K562 (cell line): ENCODE data around the gene HERC3. TPM values are rescaled to one million over a fixed set of nuclear protein-coding genes. Genes with fewer than 3 reads are reported as not detected.

Experiments
- ATAC-seq: fragments of 200-7000 bp; cut with Tn5 transposase; 3 replicates; pipeline ENCODE4 v1.9.1; 2020; ENCODE audit warnings: moderate library complexity
- BruUV-seq: library from RNA; stranded (reverse); fragments of 400-500 nt; replicated peaks from 2 replicates; lab custom pipeline; 2021; lab: Mats Ljungman, UMichigan
- CTCF ChIA-PET: fragments of 300-600 bp; formaldehyde crosslinking; extraction: SDS; loops from one replicate; lab custom pipeline; 2021; ENCODE audit warnings: low intra/inter-chr PET ratio; lab: Yijun Ruan, JAX
- POLR2A ChIA-PET: fragments of 300-600, 350-650 bp; sonication (Branson Sonifier 250); formaldehyde crosslinking; extraction: SDS; loops from one replicate; lab custom pipeline; 2021; ENCODE audit warnings: antibody characterized with exemption, inconsistent platforms; lab: Yijun Ruan, JAX
- DNase-seq, 4 experiments: peaks; one replicate each; pipeline versions ENCODE4 v3.0.0 to v3.0.0-alpha.2; 2011 to 2018; ENCODE audit warnings: low spot score in 3 of 4, mixed read lengths in 3 of 4; ENCODE audit errors: extremely low read depth in 1 of 4
- FAIRE-seq: peaks from 2 replicates; lab custom pipeline; 2011; peaks lifted over from hg19 to GRCh38; lab: Jason Lieb, UNC
- H2AFZ ChIP-seq: 2 replicates; pipeline ENCODE4 v1.6.0; 2011; ENCODE audit warnings: low read depth, low read length, control low read depth, inconsistent platforms
- H3K27ac ChIP-seq: fragments of 200-600 bp; 3 replicates; pipeline ENCODE4 v1.8.0; 2011; ENCODE audit warnings: low read depth, mild to moderate bottlenecking, control low read depth, inconsistent platforms, low read length, moderate library complexity, mixed read lengths; ENCODE audit errors: extremely low read depth
- H3K27me3 ChIP-seq, 2 experiments: fragments of 300-600 bp in 1 of 2; 2 replicates in 1 of 2; 3 replicates in 1 of 2; pipeline versions ENCODE4 v1.6.0 to v1.8.0; 2011; ENCODE audit warnings: inconsistent platforms in 2 of 2, low read length in 2 of 2, mild to moderate bottlenecking in 1 of 2, mixed read lengths in 1 of 2, moderate library complexity in 1 of 2; ENCODE audit not compliant: control insufficient read depth in 2 of 2, insufficient read depth in 2 of 2
- H3K36me3 ChIP-seq: fragments of 300-600 bp; 3 replicates; pipeline ENCODE4 v1.8.0; 2011; ENCODE audit warnings: mild to moderate bottlenecking, low read length, inconsistent platforms; ENCODE audit not compliant: control insufficient read depth, insufficient read depth
- H3K4me1 ChIP-seq, 2 experiments: fragments of 200-600 bp in 1 of 2; replicated peaks in 1 of 2; 2 replicates in 1 of 2; 3 replicates in 1 of 2; pipeline versions ENCODE4 v1.5.1 to v1.8.0; 2011; ENCODE audit warnings: inconsistent platforms in 2 of 2, low read length in 2 of 2, mild to moderate bottlenecking in 1 of 2, mixed read lengths in 1 of 2, moderate library complexity in 1 of 2; ENCODE audit not compliant: control insufficient read depth in 2 of 2, insufficient read depth in 2 of 2
- H3K4me2 ChIP-seq: 2 replicates; pipeline ENCODE4 v1.6.1; 2011; ENCODE audit warnings: low read length, control low read depth, inconsistent platforms, mixed read lengths; ENCODE audit not compliant: insufficient read depth
- H3K4me3 ChIP-seq: fragments of 200-600 bp; sonication (generic), shearing (Covaris generic); 2 replicates; pipeline ENCODE4 v1.5.1; 2016; ENCODE audit warnings: control low read depth, inconsistent platforms
- H3K79me2 ChIP-seq: fragments of 200-600 bp; 3 replicates; pipeline ENCODE4 v1.8.0; 2011; ENCODE audit warnings: low read length, inconsistent platforms; ENCODE audit not compliant: control insufficient read depth, insufficient read depth
- H3K9ac ChIP-seq, 2 experiments: 2 replicates each; pipeline versions ENCODE4 v1.6.0 to v1.6.1; 2011; ENCODE audit warnings: low read depth in 2 of 2, low read length in 2 of 2, control low read depth in 1 of 2, inconsistent platforms in 1 of 2, mild to moderate bottlenecking in 1 of 2, mixed read lengths in 1 of 2; ENCODE audit not compliant: insufficient read depth in 1 of 2
- H3K9me1 ChIP-seq: one replicate; pipeline ENCODE4 v1.6.0; 2011; ENCODE audit warnings: inconsistent platforms, mild to moderate bottlenecking, low read length, moderate library complexity; ENCODE audit not compliant: control insufficient read depth, insufficient read depth
- H3K9me3 ChIP-seq: replicated peaks from 2 replicates; pipeline ENCODE4 v1.5.1; 2011; ENCODE audit warnings: low read depth, low read length, inconsistent platforms; ENCODE audit not compliant: control insufficient read depth, insufficient read depth
- H4K20me1 ChIP-seq: replicated peaks from 2 replicates; pipeline ENCODE4 v1.6.1; 2011; ENCODE audit warnings: low read length, inconsistent platforms, mixed read lengths; ENCODE audit not compliant: control insufficient read depth, insufficient read depth
- ILF3 ChIP-seq: fragments of 450-650 bp; IDR thresholded peaks from 2 replicates; pipeline ENCODE4 v1.6.1; 2018; ENCODE audit warnings: antibody characterized with exemption, mild to moderate bottlenecking, moderate library complexity, borderline replicate concordance
- MNT ChIP-seq, 2 experiments: fragments of 450-650 bp; conservative IDR thresholded peaks; 2 replicates each; pipeline ENCODE4 v1.6.1; 2017; ENCODE audit warnings: mild to moderate bottlenecking in 2 of 2, moderate library complexity in 2 of 2
- SAP30 ChIP-seq: fragments of 200-600 bp; sonication (generic); IDR thresholded peaks from 2 replicates; pipeline ENCODE4 v1.6.1; 2012; ENCODE audit warnings: borderline replicate concordance, low read depth, mild to moderate bottlenecking, moderate library complexity, low read length, control low read depth, inconsistent platforms; ENCODE audit not compliant: insufficient read depth, poor library complexity, severe bottlenecking
- SREBF2 ChIP-seq: sonication (generic); formaldehyde crosslinking; IDR thresholded peaks from 2 replicates; pipeline ENCODE4 v1.4.0; 2020; ENCODE audit warnings: mild to moderate bottlenecking, missing genetic modification reagents
- THAP12 ChIP-seq: fragments of 250-450 bp; sonication (Bioruptor Pico); IDR thresholded peaks from 2 replicates; pipeline ENCODE4 v1.9.0; 2021; ENCODE audit warnings: mild to moderate bottlenecking, inconsistent platforms
- ZBTB12 ChIP-seq: fragments of 250-450 bp; sonication (Bioruptor Pico); IDR thresholded peaks from 2 replicates; pipeline ENCODE4 v1.4.0; 2020
- ZFP30 ChIP-seq: fragments of 250-450 bp; sonication (Bioruptor Pico); IDR thresholded peaks from 2 replicates; pipeline ENCODE4 v1.8.0; 2022; ENCODE audit warnings: moderate library complexity, mild to moderate bottlenecking, inconsistent platforms, borderline replicate concordance
- WGBS: fragments of 100-300 bp; shearing (Covaris generic); methylation state at CpG from one replicate; pipeline ENCODE4 v1.1.6; 2016; ENCODE audit warnings: low coverage, mixed read lengths; ENCODE audit not compliant: insufficient coverage; ENCODE audit errors: missing lambda C conversion rate; 5-methylcytosine and 5-hydroxymethylcytosine counted together
- in situ Hi-C: fragments of 300-500 bp; cut with MboI; formaldehyde crosslinking; loops from 4 replicates; pipeline ENCODE4 v1.15.0; 2018; ENCODE audit warnings: inconsistent platforms, mixed read lengths
- intact Hi-C: fragments of 100-400 bp; cut with micrococcal nuclease; formaldehyde crosslinking; loops from 2 replicates; pipeline ENCODE4 v1.14.2; 2022
- polyA plus RNA-seq, 8 experiments: library from polyadenylated mRNA; depleted of rRNA in 4 of 8; stranded (reverse) in 5 of 8; unstranded in 3 of 8; fragments of >200 nt; fragmentation: Nextera tagmentation in 2 of 8; fragmentation: Illumina TruSeq in 1 of 8; extraction: Ambion mirVana in 2 of 8; extraction: Trizol in 1 of 8; gene quantifications; 2 replicates each; pipeline versions ENCODE4 v1.2.1 to v1.2.3, GENCODE V29; 2011 to 2014; ENCODE audit warnings: inconsistent platforms in 1 of 8, missing spikeins in 1 of 8
- total RNA-seq, 7 experiments: library from RNA; depleted of rRNA in 6 of 7; stranded (reverse); fragments of >200 nt in 6 of 7; fragmentation: Illumina TruSeq in 2 of 7; extraction: Trizol in 2 of 7; gene quantifications; 2 replicates each; pipeline versions ENCODE4 v1.2.1 to v1.2.3, GENCODE V29; 2011 to 2021; ENCODE audit warnings: low replicate concordance in 1 of 7

Gene HERC3
- total and polyA plus RNA-seq, 9 of the 15 experiments (the other 6 are each of a cell fraction or from before 2014, with no cell fraction given): 1.8 to 13.1 (median 7.6) TPM

GRCh38 chr4:88591787-88592599, at the start of gene HERC3 (continued):
- TF ChIP-seq THAP12 (CRISPR knock-in tag) (0 out of 2 replicates have a peak, but pooled peaks have one; percentile 10), MNT (conservative IDR thresholded peaks at IDR 0.05) (peak; percentile 7 to 13; a peak in 2 of 4 replicates)

GRCh38 chr4:88549815-88550214, 42.5 kb upstream of the HERC3 start:
- BruUV-seq: no TSS peak
- Histone ChIP-seq H3K79me2 (no peaks in the 10 kb centered on the region), H3K4me2 (no peak overlapping the region), H3K9ac (no peak overlapping the region), H3K36me3 (no peaks in the 10 kb centered on the region), H3K4me3 (no peak overlapping the region), H3K4me1 (no peaks in the 10 kb centered on the region), H3K27ac (no peak overlapping the region), H3K9me1 (no peaks in the 10 kb centered on the region), H3K27me3 (no peaks in the 10 kb centered on the region; a peak in 1 of 5 replicates), H4K20me1 (no peaks in the 10 kb centered on the region), H3K9me3 (no peaks in the 10 kb centered on the region), H2AFZ (no peak overlapping the region)
- CTCF ChIA-PET: no interaction called here
- FAIRE-seq (peak; percentile 15), DNase-seq (no peak), ATAC-seq (no peak)
- in situ Hi-C loops (loop anchor here (25.0 kb wide), 1 partner anchor 262 kb away; no protein-coding TSS in a partner anchor), intact Hi-C loops (no loop called here)
- POLR2A ChIA-PET: no interaction called here
- 6% methylated on average over 7 of the region's 7 CpGs for WGBS
- no peak for TF ChIP-seq ZFP30 (CRISPR knock-in tag)
- no peak for TF ChIP-seq SREBF2 (CRISPR knock-in tag)
- TF ChIP-seq SAP30: no peak
- TF ChIP-seq ZBTB12: no peak
- no peak for TF ChIP-seq ILF3
